Glutamatergic neuron (in vitro differentiated cells): ENCODE measurements around the gene TM4SF4. TPM values are rescaled to one million over a fixed set of nuclear protein-coding genes. Genes with fewer than 3 reads are reported as not detected.

Experiments used
- DNase-seq: peaks from one replicate; pipeline ENCODE4 v3.0.0; 2022
- H3K27ac Mint-ChIP-seq: one replicate; pipeline ENCODE4 v1.8.0; 2020; ENCODE audit warnings: mild to moderate bottlenecking, mixed read lengths, inconsistent platforms; ENCODE audit not compliant: unreplicated experiment
- H3K27me3 Mint-ChIP-seq: one replicate; pipeline ENCODE4 v1.8.0; 2020; ENCODE audit warnings: mild to moderate bottlenecking, moderate library complexity, mixed read lengths, inconsistent platforms; ENCODE audit not compliant: unreplicated experiment
- H3K36me3 Mint-ChIP-seq: one replicate; pipeline ENCODE4 v1.8.0; 2020; ENCODE audit warnings: mild to moderate bottlenecking, mixed read lengths, inconsistent platforms; ENCODE audit not compliant: unreplicated experiment
- H3K4me1 Mint-ChIP-seq: one replicate; pipeline ENCODE4 v1.8.0; 2020; ENCODE audit warnings: mild to moderate bottlenecking, low read depth, mixed read lengths, inconsistent platforms; ENCODE audit not compliant: unreplicated experiment
- H3K4me3 Mint-ChIP-seq: one replicate; pipeline ENCODE4 v1.8.0; 2020; ENCODE audit warnings: mild to moderate bottlenecking, mixed read lengths, inconsistent platforms; ENCODE audit not compliant: unreplicated experiment
- H3K9me3 Mint-ChIP-seq: one replicate; pipeline ENCODE4 v1.8.0; 2020; ENCODE audit warnings: mild to moderate bottlenecking, moderate library complexity, mixed read lengths, inconsistent platforms; ENCODE audit not compliant: unreplicated experiment
- total RNA-seq: library from RNA; stranded (reverse); fragmentation: NEBNext Ultra II Directional; extraction: Animal tissue kit (Norgen Biotek cat#: 25700); gene quantifications from one replicate; pipeline ENCODE4 v1.2.1, GENCODE V29; 2021; ENCODE audit not compliant: unreplicated experiment
- TF ChIP-seq, protein P1 (sequence below): fragments of 200-600 bp; sonication (generic); IDR thresholded peaks from one replicate; pipeline ENCODE4 v1.5.0; 2021; ENCODE audit not compliant: partially characterized antibody, unreplicated experiment

TM4SF4 gene
- total RNA-seq, 1 donor from 2014 or later, result not detected

DNA sequence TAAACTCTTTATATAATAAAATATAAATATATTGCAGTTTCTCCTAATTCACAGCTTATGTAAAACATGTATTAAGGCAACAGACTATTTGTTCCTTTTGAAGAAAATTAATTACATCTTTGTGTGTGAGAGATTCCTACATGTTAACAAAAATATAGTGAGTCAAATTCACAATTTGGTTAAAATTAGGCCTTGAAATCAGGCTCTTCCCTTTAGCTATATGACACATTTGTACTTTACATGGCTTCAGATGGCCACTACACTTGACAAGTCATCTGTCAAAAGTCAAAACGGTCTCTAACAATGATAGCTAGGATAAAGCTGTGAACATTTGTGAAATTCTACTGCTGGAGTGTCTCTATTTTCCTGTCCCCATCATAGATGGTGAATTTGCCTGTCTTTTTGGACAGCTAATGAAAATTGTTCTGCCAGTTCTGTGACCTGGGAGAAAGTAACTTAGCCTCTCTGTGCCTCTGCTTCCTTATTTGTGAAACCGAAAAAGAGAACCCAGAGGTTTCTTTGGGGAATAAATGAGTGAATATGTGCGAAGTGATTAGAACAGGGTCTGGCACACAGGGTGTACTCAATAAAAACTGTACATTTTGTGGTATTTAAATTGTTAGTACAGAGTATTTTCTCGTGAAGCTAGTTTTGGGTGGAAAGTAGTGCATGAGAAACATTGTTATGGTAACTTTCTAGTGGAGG is 23.6 kb downstream of the TM4SF4 start:
- no peak for DNase-seq
- TF ChIP-seq, protein P1, sequence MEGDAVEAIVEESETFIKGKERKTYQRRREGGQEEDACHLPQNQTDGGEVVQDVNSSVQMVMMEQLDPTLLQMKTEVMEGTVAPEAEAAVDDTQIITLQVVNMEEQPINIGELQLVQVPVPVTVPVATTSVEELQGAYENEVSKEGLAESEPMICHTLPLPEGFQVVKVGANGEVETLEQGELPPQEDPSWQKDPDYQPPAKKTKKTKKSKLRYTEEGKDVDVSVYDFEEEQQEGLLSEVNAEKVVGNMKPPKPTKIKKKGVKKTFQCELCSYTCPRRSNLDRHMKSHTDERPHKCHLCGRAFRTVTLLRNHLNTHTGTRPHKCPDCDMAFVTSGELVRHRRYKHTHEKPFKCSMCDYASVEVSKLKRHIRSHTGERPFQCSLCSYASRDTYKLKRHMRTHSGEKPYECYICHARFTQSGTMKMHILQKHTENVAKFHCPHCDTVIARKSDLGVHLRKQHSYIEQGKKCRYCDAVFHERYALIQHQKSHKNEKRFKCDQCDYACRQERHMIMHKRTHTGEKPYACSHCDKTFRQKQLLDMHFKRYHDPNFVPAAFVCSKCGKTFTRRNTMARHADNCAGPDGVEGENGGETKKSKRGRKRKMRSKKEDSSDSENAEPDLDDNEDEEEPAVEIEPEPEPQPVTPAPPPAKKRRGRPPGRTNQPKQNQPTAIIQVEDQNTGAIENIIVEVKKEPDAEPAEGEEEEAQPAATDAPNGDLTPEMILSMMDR, result no peak
- Mint-ChIP-seq H3K27me3 (no peaks in the 10 kb centered on the region), H3K27ac (no peak overlapping the region), H3K4me3 (no peak overlapping the region), H3K9me3 (no peaks in the 10 kb centered on the region), H3K4me1 (peaks cover 4% of the 10 kb centered on the region), H3K36me3 (no peaks in the 10 kb centered on the region)

DNA sequence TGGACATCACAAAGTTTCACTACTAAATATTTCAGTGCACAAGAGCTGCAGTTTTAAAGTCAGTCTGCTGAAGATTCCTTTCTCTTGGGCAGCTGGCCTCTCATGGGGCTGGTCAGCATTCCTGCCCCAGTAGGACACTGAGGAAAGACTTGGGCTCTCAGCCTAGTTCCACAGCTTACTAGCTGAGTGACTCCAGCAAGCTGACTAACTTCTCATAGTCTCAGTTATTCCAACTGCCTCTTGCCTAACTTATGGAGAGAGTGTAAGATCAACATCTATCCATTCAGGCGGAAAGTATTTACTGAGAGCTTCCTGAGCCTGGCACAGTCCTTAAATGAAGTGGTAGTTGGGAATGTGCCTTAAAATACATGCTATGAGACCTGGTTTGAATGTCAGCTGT is 27.0 kb downstream of the TM4SF4 start:
- no peaks in the 10 kb centered on the region for H3K36me3 Mint-ChIP-seq
- no peak for DNase-seq
- no peaks in the 10 kb centered on the region for H3K9me3 Mint-ChIP-seq
- H3K4me1 Mint-ChIP-seq, result peaks cover 4% of the 10 kb centered on the region
- peaks cover 3% of the 10 kb centered on the region for H3K27me3 Mint-ChIP-seq
- H3K4me3 Mint-ChIP-seq, result no peak overlapping the region
- TF ChIP-seq, protein P1, result no peak
- H3K27ac Mint-ChIP-seq, result no peak overlapping the region

DNA sequence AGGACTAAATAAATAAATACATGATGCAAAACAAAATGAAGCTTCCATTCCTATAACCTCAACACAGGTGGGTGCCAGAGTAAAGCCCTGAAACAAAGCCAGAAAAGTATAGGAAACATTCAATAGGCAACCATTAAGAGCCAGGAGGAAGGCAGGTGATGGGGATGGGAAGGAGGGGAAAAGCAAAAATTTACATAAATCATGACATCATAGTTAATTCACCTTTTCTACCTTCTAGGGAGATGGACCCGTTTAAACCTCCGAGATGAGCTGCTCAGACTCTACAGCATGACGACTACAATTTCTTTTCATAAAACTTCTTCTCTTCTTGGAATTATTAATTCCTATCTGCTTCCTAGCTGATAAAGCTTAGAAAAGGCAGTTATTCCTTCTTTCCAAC is 27.9 kb downstream of the TM4SF4 start:
- TF ChIP-seq, protein P1, result no peak
- no peak overlapping the region for H3K4me3 Mint-ChIP-seq
- no peak for DNase-seq
- H3K27me3 Mint-ChIP-seq, result peaks cover 3% of the 10 kb centered on the region
- peaks cover 4% of the 10 kb centered on the region for H3K4me1 Mint-ChIP-seq
- H3K9me3 Mint-ChIP-seq, result no peaks in the 10 kb centered on the region
- no peak overlapping the region for H3K27ac Mint-ChIP-seq
- no peaks in the 10 kb centered on the region for H3K36me3 Mint-ChIP-seq

DNA sequence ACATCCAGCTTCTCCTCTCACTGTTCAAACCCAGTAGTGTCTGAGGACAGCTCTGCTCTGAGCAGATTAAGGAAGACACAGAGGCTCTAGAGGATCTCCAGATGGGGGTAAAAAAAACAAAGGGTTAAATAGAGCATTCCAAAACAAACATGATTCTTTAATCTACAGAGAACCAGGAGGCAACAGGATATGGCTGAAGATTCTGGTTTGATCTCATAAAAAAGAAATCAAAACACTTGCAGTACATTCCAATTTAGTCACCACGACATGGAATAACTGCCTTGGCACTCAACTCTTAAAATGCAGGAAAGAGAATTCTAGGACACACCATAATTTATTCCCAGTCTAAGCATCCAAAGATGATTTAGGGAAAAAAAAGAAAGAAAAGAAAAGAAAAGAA is 32.0 kb downstream of the TM4SF4 start:
- Mint-ChIP-seq H3K4me1 (no peaks in the 10 kb centered on the region), H3K4me3 (no peak overlapping the region), H3K9me3 (no peaks in the 10 kb centered on the region), H3K27me3 (peaks cover 3% of the 10 kb centered on the region), H3K27ac (no peak overlapping the region), H3K36me3 (no peaks in the 10 kb centered on the region)
- DNase-seq, result no peak
- TF ChIP-seq, protein P1, result no peak

DNA sequence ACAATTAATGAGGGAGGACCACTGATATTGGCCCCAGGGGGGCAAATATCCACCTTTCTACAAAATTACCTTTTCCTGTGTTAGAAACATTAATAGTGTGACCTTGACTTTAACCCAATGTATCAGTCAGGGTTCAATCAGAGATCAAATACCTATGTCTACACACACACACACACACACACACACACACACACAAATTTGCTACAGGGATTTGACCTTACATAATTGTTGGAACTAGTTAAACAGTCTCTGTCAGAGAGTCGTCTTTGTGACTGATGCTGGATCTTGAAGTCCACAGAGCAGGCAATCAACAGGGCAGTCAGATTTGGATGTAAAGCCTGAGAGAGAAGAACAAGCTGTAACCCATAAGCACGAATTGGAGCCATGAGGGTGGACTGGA is 32.5 kb downstream of the TM4SF4 start:
- peaks cover 3% of the 10 kb centered on the region for H3K27me3 Mint-ChIP-seq
- TF ChIP-seq, protein P1, result no peak
- no peak for DNase-seq
- H3K4me3 Mint-ChIP-seq, result no peak overlapping the region
- H3K9me3 Mint-ChIP-seq, result no peaks in the 10 kb centered on the region
- H3K27ac Mint-ChIP-seq, result no peak overlapping the region
- no peaks in the 10 kb centered on the region for H3K36me3 Mint-ChIP-seq
- H3K4me1 Mint-ChIP-seq, result no peaks in the 10 kb centered on the region
